Endothelial cell of umbilical vein (primary cell): Measurements from ENCODE around the gene ZCCHC14.

Source experiments
- POLR2A ChIP-seq: IDR thresholded peaks from 2 replicates; pipeline ENCODE4 v1.6.1; 2012; ENCODE audit warnings: low read depth, mild to moderate bottlenecking, control low read depth, low read length
- POLR2AphosphoS5 ChIP-seq: IDR thresholded peaks from 2 replicates; pipeline ENCODE4 v1.6.1; 2012; ENCODE audit warnings: low read depth, mild to moderate bottlenecking, control low read depth, low read length, moderate library complexity; ENCODE audit not compliant: insufficient read depth

DNA sequence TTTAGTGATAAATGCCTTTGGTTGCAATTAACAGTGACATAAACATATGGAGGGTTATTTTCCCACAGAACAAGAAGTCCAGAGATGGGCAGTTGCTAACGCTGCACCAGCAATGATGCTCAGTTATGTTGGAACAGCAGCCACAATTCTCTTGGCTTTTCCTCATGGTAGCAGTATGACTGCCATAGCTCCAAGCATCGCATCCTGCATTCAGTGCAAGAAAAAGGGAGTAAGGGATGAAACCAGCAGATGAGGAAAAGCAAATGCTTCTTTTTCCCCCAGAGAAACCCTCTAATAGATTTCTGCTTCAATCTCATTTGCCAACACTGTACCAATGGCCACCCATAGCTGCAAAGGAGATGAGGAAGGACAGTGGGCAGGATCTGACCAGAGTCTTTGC, 13.0 kb upstream of the ZCCHC14 start:
- TF ChIP-seq POLR2A = no peak
- no peak for TF ChIP-seq POLR2AphosphoS5
